SK-N-SH (cell line): ENCODE data around the gene APC. TPM values are rescaled to one million over a fixed set of nuclear protein-coding genes. Genes with fewer than 3 reads are reported as not detected.

Experiments
- CTCF ChIA-PET: fragments of 300-600, 350-600 bp; formaldehyde crosslinking; extraction: SDS; loops from one replicate; lab custom pipeline; 2021; lab: Yijun Ruan, JAX
- POLR2A ChIA-PET: fragments of 350-600 bp; sonication (Branson Sonifier 250); formaldehyde crosslinking; extraction: SDS; loops from one replicate; lab custom pipeline; 2020; ENCODE audit warnings: antibody characterized with exemption, inconsistent platforms; lab: Yijun Ruan, JAX
- DNase-seq: peaks from one replicate; pipeline ENCODE4 v3.0.0; 2012
- H2AFZ ChIP-seq: fragments of 200-600 bp; sonication (generic); 2 replicates; pipeline ENCODE4 v1.8.1; 2016; ENCODE audit warnings: antibody characterized with exemption, mild to moderate bottlenecking, low read depth
- H3F3A ChIP-seq: fragments of 200-600 bp; sonication (generic); replicated peaks from 2 replicates; pipeline ENCODE3; 2016; ENCODE audit warnings: antibody characterized with exemption, mild to moderate bottlenecking; ENCODE audit not compliant: insufficient read depth
- H3K27ac ChIP-seq, 2 experiments: fragments of 200-500 bp in 1 of 2; fragments of 200-600 bp in 1 of 2; sonication (Bioruptor generic) in 1 of 2; sonication (generic), shearing (Covaris generic) in 1 of 2; 2 replicates each; pipeline versions ENCODE4 v1.5.1 to v1.6.1; 2014 to 2016; ENCODE audit warnings: low read depth in 2 of 2, inconsistent platforms in 1 of 2, low read length in 1 of 2, mild to moderate bottlenecking in 1 of 2, mixed read lengths in 1 of 2
- H3K27me3 ChIP-seq: fragments of 200-600 bp; sonication (generic), shearing (Covaris generic); 2 replicates; pipeline ENCODE4 v1.6.1; 2016; ENCODE audit warnings: mixed run types; ENCODE audit not compliant: insufficient read depth
- H3K36me3 ChIP-seq, 2 experiments: fragments of 200-500 bp in 1 of 2; fragments of 200-600 bp in 1 of 2; sonication (Bioruptor generic) in 1 of 2; sonication (generic) in 1 of 2; replicated peaks in 1 of 2; 2 replicates each; pipeline versions ENCODE3 to v1.5.1; 2014 to 2016; ENCODE audit warnings: low read length in 1 of 2, mild to moderate bottlenecking in 1 of 2; ENCODE audit not compliant: insufficient read depth in 2 of 2, control insufficient read depth in 1 of 2
- H3K4me1 ChIP-seq, 2 experiments: fragments of 200-500 bp in 1 of 2; fragments of 200-600 bp in 1 of 2; sonication (Bioruptor generic) in 1 of 2; sonication (generic), shearing (Covaris generic) in 1 of 2; 2 replicates each; pipeline versions ENCODE4 v1.5.1 to v1.6.1; 2014 to 2016; ENCODE audit warnings: low read depth in 1 of 2, low read length in 1 of 2, mixed run types in 1 of 2; ENCODE audit not compliant: insufficient read depth in 2 of 2, control insufficient read depth in 1 of 2
- H3K4me2 ChIP-seq: fragments of 200-600 bp; sonication (generic), shearing (Covaris generic); 2 replicates; pipeline ENCODE4 v1.6.1; 2017; ENCODE audit warnings: mixed run types
- H3K4me3 ChIP-seq, 2 experiments: fragments of 200-500 bp in 1 of 2; fragments of 200-600 bp in 1 of 2; sonication (Bioruptor generic) in 1 of 2; sonication (generic), shearing (Covaris generic) in 1 of 2; 2 replicates each; pipeline versions ENCODE4 v1.5.1 to v1.8.1; 2014 to 2016; ENCODE audit warnings: low read depth in 2 of 2, inconsistent platforms in 1 of 2, low read length in 1 of 2, mild to moderate bottlenecking in 1 of 2, mixed read lengths in 1 of 2, moderate library complexity in 1 of 2
- H3K79me2 ChIP-seq: fragments of 200-600 bp; sonication (generic); 2 replicates; pipeline ENCODE4 v1.8.1; 2017; ENCODE audit warnings: mild to moderate bottlenecking; ENCODE audit not compliant: insufficient read depth
- H3K9ac ChIP-seq: fragments of 200-600 bp; sonication (generic); 2 replicates; pipeline ENCODE4 v1.6.1; 2017; ENCODE audit warnings: mixed run types
- H3K9me2 ChIP-seq: fragments of 200-600 bp; sonication (generic); 2 replicates; pipeline ENCODE4 v1.6.1; 2017; ENCODE audit warnings: mixed run types
- H3K9me3 ChIP-seq: fragments of 200-600 bp; sonication (generic); 2 replicates; pipeline ENCODE4 v1.6.1; 2017; ENCODE audit warnings: mixed run types, mild to moderate bottlenecking, moderate library complexity
- H4K20me1 ChIP-seq: fragments of 200-600 bp; sonication (generic); 2 replicates; pipeline ENCODE4 v1.6.1; 2017; ENCODE audit warnings: mild to moderate bottlenecking, mixed run types; ENCODE audit not compliant: insufficient read depth
- EP300 ChIP-seq, 2 experiments: IDR thresholded peaks; 2 replicates each; pipeline versions ENCODE4 v1.4.0 to v1.6.1; 2012; ENCODE audit warnings: borderline replicate concordance in 1 of 2, low read depth in 1 of 2, low read length in 1 of 2
- FOSL2 ChIP-seq: IDR thresholded peaks from 2 replicates; pipeline ENCODE4 v1.4.0; 2012; ENCODE audit warnings: low read depth, mild to moderate bottlenecking, moderate library complexity, borderline replicate concordance
- FOXM1 ChIP-seq: IDR thresholded peaks from 2 replicates; pipeline ENCODE4 v1.4.0; 2012; ENCODE audit warnings: low read depth, mild to moderate bottlenecking
- GABPA ChIP-seq: IDR thresholded peaks from 2 replicates; pipeline ENCODE4 v1.4.0; 2012; ENCODE audit warnings: low read depth, mild to moderate bottlenecking
- GATA2 ChIP-seq: sonication (generic); formaldehyde crosslinking; IDR thresholded peaks from 2 replicates; pipeline ENCODE4 v1.5.0; 2020; ENCODE audit warnings: mild to moderate bottlenecking, missing genetic modification reagents
- IRF3 ChIP-seq: fragments of 150-350 bp; IDR thresholded peaks from 2 replicates; pipeline ENCODE4 v1.6.1; 2016; ENCODE audit warnings: mild to moderate bottlenecking, low read depth, low read length
- JUND ChIP-seq: IDR thresholded peaks from 2 replicates; pipeline ENCODE4 v1.4.0; 2012
- MEF2A ChIP-seq: IDR thresholded peaks from 2 replicates; pipeline ENCODE4 v1.4.0; 2012; ENCODE audit warnings: low read depth, borderline replicate concordance
- NRF1 ChIP-seq: IDR thresholded peaks from 2 replicates; pipeline ENCODE4 v1.6.1; 2012; ENCODE audit warnings: low read depth, mild to moderate bottlenecking, low read length
- PBX3 ChIP-seq: IDR thresholded peaks from 2 replicates; pipeline ENCODE4; 2012
- POLR2AphosphoS5 ChIP-seq: IDR thresholded peaks from 2 replicates; pipeline ENCODE4 v1.6.1; 2012; ENCODE audit warnings: low read depth, low read length
- RAD21 ChIP-seq: IDR thresholded peaks from 2 replicates; pipeline ENCODE4 v1.6.1; 2012; ENCODE audit warnings: mild to moderate bottlenecking, low read length
- RFX5 ChIP-seq: IDR thresholded peaks from 2 replicates; pipeline ENCODE4 v1.6.1; 2012; ENCODE audit warnings: mild to moderate bottlenecking, improper control_type of control experiment, low read length
- RXRA ChIP-seq: IDR thresholded peaks from 2 replicates; pipeline ENCODE4 v1.4.0; 2012; ENCODE audit warnings: low read depth, mild to moderate bottlenecking, borderline replicate concordance
- SMC3 ChIP-seq: IDR thresholded peaks from 2 replicates; pipeline ENCODE4 v1.6.1; 2012; ENCODE audit warnings: low read depth, low read length, improper control_type of control experiment
- TEAD4 ChIP-seq: IDR thresholded peaks from 2 replicates; pipeline ENCODE4 v1.4.0; 2012; ENCODE audit warnings: mild to moderate bottlenecking, borderline replicate concordance; ENCODE audit not compliant: insufficient read depth
- USF1 ChIP-seq: IDR thresholded peaks from 2 replicates; pipeline ENCODE4 v1.4.0; 2012; ENCODE audit warnings: low read depth, borderline replicate concordance
- YY1 ChIP-seq: IDR thresholded peaks from 2 replicates; pipeline ENCODE4 v1.4.0; 2012; ENCODE audit warnings: low read depth, mild to moderate bottlenecking
- WGBS: methylation state at CpG from one replicate; pipeline ENCODE4 v1.1.6; 2017; ENCODE audit warnings: low lambda C conversion rate; 5-methylcytosine and 5-hydroxymethylcytosine counted together
- polyA plus RNA-seq, 3 experiments: library from polyadenylated mRNA; depleted of rRNA; stranded (reverse); fragments of >200 nt; gene quantifications; 2 replicates each; pipeline ENCODE4 v1.2.3, GENCODE V29; 2012

Gene APC
- polyA plus RNA-seq, 1 of the 3 experiments (the other 2 are of a cell fraction) = 5.1 TPM

GRCh38 chr5:112830378-112830777 is 92.7 kb downstream of the APC start:
- H3K4me1 ChIP-seq = no peaks in the 10 kb centered on the region
- H3K4me2 ChIP-seq = no peak overlapping the region
- H3K79me2 ChIP-seq = no peaks in the 10 kb centered on the region
- peaks cover 16 to 56% of the 10 kb centered on the region in 2 experiments for H3K36me3 ChIP-seq
- no peaks in the 10 kb centered on the region for H3K9me2 ChIP-seq
- no peak overlapping the region for H3K27ac ChIP-seq
- CTCF ChIA-PET = no interaction called here
- H3K4me3 ChIP-seq = no peak overlapping the region
- no peaks in the 10 kb centered on the region for H4K20me1 ChIP-seq
- H3K27me3 ChIP-seq = no peaks in the 10 kb centered on the region
- no peaks in the 10 kb centered on the region for H3K9me3 ChIP-seq
- no peak for DNase-seq
- WGBS = 89% methylated on average over 2 of the region's 2 CpGs
- no peak for TF ChIP-seq SMC3
- no peak for TF ChIP-seq TEAD4
- TF ChIP-seq PBX3 = no peak
- no peak for TF ChIP-seq RFX5
- TF ChIP-seq GABPA = no peak
- no peak for TF ChIP-seq USF1
- TF ChIP-seq IRF3 = no peak
- no peak for TF ChIP-seq NRF1
- POLR2A ChIA-PET = no interaction called here
- no peak overlapping the region for H2AFZ ChIP-seq
- no peak overlapping the region for H3K9ac ChIP-seq
- H3F3A ChIP-seq = no peaks in the 10 kb centered on the region

- Histone ChIP-seq H3K9ac (no peak overlapping the region), H3K4me2 (no peak overlapping the region), H3K36me3 (peaks cover 26 to 57% of the 10 kb centered on the region in 2 experiments), H3K79me2 (no peaks in the 10 kb centered on the region), H2AFZ (no peak overlapping the region), H3K9me3 (no peaks in the 10 kb centered on the region), H3K9me2 (no peaks in the 10 kb centered on the region), H4K20me1 (no peaks in the 10 kb centered on the region), H3K27me3 (no peaks in the 10 kb centered on the region), H3K4me1 (no peaks in the 10 kb centered on the region), H3K27ac (no peak overlapping the region), H3K4me3 (no peak overlapping the region), H3F3A (no peaks in the 10 kb centered on the region)
- ChIA-PET CTCF (interaction anchor here (4.1 kb wide), 1 partner anchor 14 kb away, joined by 25 read pairs; no protein-coding TSS in a partner anchor), POLR2A (no interaction called here)
- no peak for TF ChIP-seq EP300 (IDR thresholded peaks at IDR 0.05; ENCODE audit: borderline replicate concordance in 1 of 2, low read depth in 1 of 2, low read length in 1 of 2)
- no peak for TF ChIP-seq FOXM1
- no peak for TF ChIP-seq POLR2AphosphoS5
- no peak for TF ChIP-seq JUND
- no peak for TF ChIP-seq NRF1
- no peak for TF ChIP-seq IRF3
- no peak for TF ChIP-seq YY1
- no peak for TF ChIP-seq GATA2
- TF ChIP-seq FOSL2 = no peak
- no peak for TF ChIP-seq TEAD4
- no peak for TF ChIP-seq MEF2A
- TF ChIP-seq PBX3 = no peak
- TF ChIP-seq RXRA = no peak
- TF ChIP-seq RAD21 = no peak
- no peak for DNase-seq
- 96% methylated on average over 13 of the region's 13 CpGs for WGBS
Observed at GRCh38 chr5:112833971-112834370, 96.3 kb downstream of the APC start.
